NCI-H187 treated with DMSO at 0.1 percent for 48 hours (cell line): ENCODE measurements around the gene TMEM61.
A peak's percentile ranks its signal among the peaks of the same experiment; 100 is the strongest.
"Not testable (repeated sequence)": the region's sequence is repeated elsewhere in the genome, so short reads cannot be mapped to it uniquely, and the experiment has no call there.

Source experiments
- DNase-seq: peaks from one replicate; lab custom pipeline; 2025; lab: John Stamatoyannopoulos, UW

TMEM61 gene

DNA sequence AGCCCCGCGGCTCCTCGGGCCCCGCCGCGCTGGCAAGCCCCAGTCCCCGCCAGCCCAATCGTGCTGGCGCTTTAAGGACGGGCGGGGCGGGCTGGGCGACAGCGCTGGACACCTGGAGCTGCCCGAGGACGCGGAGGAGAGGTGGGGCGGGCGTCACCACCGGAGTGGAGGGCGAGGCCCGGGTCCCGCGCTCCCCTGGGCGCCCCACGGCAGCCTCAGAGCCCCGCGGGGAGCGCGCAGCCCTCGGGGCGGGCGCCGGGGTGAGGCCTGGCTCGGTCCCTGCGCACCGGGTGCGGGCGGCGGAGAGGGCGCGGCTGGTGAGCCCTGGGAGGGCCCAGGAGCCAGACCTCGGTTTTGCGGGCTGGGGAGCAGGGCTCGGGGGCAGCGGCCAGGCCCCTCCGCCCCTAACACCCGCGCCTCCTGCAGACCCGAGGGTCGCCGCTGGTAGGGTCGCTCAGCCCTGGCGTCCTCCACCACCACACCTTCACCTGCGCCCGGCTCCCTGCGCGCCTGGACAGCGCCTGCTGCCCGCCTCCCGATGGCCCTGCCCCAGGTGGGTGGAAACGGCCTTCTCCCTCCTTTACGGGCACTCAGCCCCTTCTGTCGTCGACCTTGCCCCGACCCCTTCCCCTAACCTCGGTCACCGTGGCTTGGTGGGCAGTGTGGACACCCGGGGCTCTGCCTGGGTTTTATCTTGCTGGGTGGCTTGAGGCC, at the start of gene TMEM61:
Gene TMEM61, plus strand, starts transcription at position 101 of the 714 bp plus-strand sequence. Its CDS starts 438 bp downstream, at position 539.
- DNase-seq: no peak

DNA sequence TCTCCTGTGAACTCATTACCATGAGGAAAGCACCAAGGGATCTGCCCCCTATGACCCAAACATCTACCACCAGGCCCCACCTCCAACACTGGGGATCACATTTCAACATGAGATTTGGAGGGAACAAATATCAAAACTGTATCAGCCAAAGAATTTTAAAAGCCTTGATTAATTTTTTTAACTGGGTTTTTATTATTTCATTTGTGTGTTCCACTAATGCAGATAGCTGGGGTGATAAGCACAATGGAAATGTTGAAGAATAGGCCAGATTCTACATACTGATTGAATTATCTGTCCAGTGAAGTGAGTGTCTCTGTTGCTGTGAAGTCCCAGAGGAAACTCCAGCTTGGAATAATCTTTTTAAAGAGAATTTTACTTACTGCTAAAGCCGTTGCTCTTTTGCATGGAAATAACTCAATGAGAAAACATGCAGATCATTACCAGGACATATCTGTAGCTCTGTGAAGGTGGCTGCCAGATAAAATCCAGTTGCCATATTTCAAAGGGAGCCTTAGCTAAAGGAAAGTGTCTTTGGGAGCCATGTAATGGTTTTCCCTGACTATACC, 49.1 kb upstream of the TMEM61 start:
- no peak for DNase-seq

DNA sequence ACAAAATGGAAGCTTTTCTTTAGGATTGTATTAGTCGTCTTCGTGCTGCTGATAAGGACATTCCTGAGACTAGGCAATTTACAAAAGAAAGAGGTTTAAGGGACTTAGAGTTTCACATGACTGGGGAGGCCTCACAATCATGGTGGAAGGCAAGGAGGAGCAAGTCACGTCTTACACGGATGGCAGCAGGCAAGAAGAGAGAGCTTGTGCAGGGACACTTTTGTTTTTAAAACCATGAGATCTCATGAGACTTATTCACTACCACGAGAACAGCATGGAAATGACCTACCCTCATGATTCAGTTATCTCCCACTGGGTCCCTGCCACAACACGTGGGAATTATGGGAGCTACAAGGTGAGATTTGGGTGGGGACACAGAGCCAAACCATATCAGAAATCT, 46.3 kb upstream of the TMEM61 start:
- not testable (repeated sequence) for DNase-seq

DNA sequence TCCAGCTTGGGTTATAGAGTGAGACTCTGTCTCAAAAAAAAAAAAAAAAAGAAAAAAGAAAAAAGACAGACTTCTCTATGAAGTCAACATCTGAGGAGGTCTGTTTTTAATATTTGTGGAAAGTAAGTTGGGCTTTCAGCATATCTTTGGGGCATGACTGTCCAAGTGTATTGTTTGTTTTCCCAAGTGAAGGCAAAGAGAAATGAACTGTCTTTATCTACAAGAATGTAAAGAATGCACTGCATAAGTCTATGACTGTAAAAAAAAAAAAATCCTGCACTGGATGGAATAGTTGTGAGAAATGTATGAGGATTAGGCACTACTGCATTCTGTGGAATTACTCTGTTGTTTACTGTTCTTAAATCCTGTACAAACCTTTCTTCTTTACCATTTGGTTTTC, 45.6 kb upstream of the TMEM61 start:
- DNase-seq: no peak

DNA sequence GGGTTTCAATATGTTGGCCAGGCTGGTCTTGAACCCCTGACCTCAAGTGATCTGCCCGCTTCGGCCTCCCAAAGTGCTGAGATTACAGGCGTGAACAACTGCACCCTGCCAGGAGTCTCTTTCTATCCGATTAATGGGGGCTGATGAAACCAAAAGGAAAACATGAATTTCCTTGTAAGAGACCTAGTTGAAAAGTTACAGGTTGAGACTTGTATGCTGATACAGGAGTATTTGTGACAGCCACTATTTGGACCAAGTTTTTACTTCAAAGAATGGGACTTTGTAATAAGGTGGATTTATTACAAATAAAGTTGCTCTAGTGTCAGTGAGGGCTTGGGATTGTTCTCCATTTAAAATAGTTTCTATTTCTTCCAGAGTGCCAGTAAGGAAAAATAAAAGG, 43.6 kb upstream of the TMEM61 start:
- no peak for DNase-seq

DNA sequence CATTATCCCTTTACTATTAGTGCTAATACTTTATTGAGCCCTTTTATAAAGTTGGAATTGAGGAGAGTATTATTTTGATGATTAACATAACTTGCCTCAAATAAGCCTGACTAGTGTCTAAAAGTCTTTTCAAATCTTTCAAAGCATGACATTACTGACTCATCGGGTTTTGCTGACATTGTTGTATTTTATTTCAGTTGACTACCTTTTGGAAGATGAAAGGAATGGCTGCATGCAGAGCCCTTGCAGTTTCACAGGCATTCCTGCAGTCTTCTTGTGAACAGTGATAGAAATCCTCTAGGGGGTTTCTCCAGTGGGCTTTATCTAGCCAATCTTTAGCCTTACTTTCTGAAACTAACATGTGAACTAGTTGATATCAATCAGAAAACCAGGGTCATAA, 43.0 kb upstream of the TMEM61 start:
- no peak for DNase-seq

DNA sequence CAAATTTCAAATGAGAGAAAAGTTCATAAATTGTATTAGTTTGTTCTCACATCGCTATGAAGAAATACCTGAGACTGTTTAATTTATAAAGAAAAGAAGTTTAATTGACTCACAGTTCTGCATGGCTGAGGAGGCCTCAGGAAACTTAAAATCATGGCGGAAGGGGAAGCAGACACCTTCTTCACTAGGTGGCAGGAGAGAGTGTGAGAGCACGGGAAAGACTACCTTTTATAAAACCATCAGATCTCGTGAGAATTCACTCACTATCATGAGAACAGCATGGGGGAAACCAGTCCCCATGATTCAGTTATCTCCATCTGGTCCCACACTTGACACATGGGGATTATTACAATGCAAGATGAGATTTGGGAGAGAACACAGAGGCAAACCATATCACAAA, 41.5 kb upstream of the TMEM61 start:
- not testable (repeated sequence) for DNase-seq

DNA sequence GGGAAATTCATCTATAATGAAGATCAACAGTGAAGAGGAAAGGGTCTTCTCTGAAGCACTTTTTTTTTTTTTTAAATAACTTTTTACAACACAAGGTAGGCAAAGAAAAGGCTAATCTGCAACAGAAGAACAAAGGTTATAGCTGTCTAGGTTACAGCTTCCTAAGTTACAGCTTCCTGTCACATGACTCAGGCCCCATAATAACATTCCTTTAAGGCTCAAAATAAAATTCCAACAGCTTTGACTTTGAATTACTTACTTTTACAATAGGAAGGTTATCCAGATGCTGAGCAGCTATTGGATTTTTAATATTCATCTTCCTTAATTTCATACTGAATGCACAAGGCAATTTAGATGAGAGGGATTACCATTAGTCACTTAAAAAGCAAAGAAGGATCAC, 40.4 kb upstream of the TMEM61 start:
- no peak for DNase-seq

DNA sequence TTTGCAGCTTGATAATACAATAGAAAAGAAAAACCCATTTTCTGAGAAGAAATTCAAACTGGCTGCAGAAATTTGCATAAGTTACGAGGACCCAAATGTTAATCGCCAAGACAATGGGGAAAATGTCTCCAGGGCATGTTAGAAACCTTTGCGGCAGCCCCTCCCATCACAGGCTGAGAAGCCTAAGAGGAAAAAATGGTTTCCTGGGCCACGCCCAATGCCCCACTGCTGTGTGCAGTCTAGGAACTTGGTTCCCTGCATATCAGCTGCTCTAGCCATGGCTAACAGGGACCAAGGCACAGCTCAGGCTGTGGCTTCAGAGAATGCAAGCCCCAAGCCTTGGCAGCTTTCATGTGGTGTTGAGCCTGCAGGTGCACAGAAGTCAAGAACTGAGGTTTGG, 37.5 kb upstream of the TMEM61 start:
- no peak for DNase-seq

DNA sequence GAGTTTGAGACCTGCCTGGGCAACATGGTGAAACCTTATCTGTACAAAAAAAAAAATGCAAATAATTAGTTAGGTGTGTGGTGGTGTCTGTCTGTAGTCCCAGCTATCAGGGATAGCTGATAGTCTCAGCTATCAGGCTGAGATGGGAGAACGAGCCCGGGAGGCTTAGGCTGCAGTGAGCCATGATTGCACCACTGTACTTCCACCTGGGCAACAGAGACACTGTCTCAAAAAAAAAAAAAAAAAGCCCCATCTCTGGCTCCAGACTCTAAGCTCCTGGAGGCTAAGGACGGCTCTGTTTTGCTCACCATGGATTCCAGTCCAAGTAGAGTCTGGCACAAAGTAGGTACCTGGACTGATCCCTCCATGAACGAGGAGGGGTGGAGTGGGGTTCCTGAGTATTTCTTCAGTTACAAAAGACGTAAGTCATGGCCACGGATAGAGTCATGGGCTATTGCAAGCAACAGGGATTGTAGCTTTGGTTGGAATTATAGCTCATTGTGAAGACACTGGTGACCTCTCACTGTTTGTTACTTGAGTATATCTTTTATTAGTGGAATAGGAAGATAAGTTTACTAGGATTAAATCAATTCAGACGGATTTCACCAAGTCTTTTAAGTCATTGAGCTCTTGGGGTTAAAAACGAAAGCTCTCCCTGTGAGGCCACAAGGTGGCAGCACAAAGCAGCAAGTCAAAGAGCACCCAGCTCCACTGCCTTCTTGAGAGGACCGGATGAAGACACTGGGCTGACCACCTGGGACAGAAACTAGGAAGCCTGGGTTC, 35.6 kb upstream of the TMEM61 start:
- DNase-seq: peak; percentile 48

DNA sequence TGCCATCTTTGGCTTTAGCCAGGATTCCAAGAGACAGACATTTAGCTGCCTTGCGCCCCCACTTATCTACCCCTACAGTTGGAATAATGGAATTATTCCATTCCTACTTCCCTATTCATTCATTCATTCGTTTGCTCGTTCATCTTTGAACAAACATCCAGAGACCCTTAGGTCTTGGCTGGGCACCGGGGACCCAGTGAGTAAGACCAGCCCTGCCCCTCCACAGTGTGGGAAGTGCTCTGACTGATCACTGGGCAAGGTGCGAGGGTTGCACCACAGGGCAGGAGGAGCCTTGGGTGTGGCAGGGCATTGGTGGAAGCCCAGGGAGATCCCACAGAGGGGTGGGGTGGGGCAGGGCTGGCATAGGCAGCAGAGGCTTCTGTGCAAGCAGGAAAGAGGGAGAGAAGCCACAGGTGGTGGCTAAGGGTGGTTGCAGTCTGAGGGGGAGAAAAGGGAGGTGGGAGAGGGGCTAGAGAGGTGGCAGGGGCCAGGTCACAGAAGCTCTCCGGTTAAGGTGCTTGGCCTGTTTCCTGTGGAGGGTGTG, 35.0 kb upstream of the TMEM61 start:
- DNase-seq: no peak

DNA sequence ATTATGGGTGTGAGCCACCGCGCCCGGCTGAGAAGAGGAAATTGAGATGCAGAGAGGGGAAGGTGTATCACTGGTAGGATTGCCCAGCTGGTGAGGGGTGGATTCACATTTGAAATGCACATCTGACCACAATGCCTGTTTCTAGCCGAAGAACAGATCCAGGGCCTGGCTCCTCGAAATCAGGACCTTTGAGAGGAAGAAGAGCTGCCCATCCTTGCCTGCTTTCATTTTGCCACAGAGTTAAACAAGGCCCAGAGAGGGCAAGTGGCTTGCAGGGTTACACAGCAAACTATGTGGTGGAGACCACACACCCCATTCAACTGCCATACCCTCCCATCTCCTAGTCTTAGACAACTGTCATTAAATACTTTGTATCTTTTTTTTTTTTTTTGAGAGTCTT, 32.9 kb upstream of the TMEM61 start:
- DNase-seq: no peak

DNA sequence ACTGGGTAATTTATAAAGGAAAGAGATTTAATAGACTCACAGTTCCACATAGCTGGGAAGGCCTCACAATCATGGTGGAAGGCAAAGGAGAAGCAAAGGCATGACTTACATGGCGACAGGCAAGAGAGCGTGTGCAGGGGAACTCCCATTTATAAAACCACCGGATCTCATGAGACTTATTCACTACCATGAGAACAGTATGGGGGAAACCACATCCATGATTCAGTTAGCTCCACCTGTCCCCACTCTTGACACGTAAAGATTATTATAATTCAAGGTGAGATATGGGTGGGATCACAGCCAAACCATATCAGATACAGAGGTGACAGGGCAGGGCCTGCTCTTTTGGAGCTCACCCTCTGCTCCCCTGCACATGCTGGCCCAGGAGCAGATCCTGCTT, 31.4 kb upstream of the TMEM61 start:
- DNase-seq: no peak

DNA sequence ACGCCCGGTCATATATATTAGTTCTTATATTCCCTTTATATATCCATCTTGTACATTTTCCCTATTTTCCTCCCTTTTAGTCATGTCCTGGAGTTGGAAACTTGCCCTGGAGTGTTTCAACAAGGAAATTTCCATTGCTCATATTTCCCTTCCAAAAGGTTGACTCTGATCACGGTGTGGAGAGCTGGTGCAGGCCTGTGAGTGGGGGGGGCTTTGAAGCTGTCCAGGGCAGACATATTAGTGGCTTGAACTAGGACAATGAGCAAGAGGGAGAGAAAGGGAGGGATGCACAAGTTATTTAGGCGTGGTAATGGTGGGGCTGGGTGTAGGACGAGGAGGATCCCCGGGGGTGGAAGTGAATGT, 30.4 kb upstream of the TMEM61 start:
- no peak for DNase-seq

DNA sequence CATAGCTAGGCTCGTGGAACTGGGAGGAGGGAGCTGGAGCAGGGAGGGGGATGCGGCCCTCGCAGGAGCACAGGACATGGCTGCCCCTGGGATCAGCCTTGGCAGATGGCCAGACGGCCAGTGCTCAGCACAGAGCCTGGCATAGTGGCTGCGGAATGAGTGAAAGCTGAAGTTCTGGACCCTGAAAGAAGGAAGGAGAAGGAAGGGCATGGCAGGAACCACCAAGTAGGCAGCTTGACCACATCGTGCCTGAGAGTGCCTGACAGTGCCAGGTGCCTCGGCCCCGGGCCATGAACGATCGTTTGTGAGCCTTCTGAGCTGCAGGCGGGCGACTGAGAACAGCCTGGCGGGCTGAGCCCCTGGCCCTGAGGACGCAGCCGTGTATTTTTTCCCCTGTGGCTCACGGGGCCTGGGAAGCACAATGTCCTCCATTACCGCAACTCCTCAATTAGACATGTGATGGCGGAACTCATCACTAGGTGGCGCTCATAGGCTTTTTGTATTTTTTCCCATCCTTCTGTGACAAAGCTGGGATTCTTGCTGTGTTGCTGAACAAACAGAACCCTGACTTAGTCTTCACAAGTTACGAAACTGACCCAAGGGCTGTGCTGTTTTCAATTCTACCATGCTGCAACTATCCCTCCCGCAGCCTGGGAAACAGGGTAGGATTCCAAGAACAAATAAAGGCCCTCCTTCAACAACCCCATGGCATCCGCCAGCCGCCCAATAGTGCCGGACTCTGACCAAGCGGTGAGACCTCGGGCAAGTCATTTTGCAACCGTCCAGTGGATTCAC, 29.9 kb upstream of the TMEM61 start:
- DNase-seq: peak; percentile 35

DNA sequence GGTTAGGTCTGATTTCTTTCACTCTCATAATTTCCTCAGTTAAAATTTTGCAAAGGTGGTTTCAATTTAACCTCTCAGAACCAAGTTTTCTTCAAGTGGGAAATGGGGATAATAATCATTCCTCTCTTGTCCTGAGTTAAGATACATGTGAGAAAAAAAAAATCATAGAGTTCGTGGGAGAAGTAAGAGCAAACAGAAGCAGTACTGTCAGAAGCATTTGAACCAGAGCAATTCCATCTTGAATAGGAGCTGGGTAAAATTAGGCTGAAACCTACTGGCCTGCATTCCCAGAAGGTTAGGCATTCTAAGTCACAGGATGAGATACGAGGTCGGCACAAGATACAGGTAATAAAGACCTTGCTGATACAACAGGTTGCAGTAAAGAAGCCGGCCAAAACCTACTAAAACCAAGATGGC, 28.6 kb upstream of the TMEM61 start:
- DNase-seq: no peak

DNA sequence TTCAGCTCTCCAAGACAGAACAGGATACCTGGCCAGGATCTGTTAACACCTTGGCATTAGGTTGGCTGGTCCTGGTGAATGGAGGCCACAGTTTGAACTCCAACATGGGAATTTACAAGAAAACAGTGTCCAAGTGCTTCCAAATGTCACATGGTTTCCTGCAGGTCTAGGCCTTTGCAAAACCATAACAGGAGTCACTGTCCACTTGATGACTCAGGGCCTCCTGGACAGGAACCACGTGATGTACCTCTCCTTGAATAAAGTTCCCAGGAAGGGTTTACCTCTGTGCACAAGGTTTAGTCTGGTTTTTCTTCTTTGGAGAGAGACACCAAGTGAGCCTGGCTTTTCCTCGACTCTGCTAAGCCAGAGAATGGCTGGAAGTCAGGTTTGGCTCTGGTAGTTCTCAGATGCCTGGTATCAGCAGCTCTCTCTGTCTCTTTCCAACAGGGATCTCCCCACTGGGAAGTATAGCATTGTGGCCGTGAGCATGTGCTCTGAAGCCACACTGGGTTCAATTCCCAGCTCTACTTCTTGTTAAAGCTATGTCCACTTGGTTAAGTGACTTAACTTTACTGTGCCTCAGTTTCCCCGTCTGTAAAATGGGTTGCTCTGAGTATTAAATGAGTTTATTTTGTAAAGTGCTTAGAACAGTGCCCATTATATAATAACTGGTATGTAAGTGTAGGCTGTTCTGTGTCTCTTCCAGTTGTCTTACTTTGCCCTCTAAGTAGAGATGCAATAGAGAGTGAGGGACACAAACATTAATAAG, 27.3 kb upstream of the TMEM61 start:
- no peak for DNase-seq

DNA sequence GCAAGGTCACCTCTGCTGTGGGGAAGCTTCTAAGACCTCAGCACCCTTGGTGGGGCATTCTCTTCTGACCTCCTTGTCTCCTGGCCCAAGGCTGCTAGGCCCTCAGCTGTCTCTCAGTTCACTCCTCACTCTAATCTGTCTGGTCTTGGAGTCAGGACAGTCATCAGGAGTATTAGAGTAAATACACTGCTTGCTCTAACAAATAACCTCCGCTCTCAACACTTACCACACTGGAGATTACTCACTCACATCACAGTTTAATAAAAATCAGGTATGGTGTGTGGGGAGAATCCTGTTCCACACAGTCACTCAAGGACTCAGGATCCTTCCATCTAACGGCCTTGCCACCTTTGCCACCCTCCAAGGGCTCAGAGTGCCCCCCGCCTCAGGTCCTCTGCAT, 26.6 kb upstream of the TMEM61 start:
- DNase-seq: no peak

DNA sequence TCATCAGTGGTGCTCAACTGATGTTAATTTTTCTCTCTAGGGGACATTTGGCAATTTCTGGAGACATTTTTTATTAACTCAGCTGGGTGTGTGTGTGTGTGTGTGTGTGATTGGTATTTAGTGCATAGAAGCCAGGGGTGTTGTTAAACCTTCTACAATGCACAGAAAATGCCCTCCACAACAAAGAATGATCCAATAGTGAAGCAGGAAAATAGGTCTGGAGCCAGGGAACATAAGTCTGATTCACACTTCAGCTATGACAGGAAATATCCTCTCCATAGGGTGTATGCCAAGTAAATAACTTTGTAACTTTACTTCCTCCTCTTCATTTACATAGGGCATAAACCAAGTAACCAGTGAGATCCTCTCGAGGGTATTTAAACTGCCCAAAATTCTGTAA, 25.1 kb upstream of the TMEM61 start:
- no peak for DNase-seq

DNA sequence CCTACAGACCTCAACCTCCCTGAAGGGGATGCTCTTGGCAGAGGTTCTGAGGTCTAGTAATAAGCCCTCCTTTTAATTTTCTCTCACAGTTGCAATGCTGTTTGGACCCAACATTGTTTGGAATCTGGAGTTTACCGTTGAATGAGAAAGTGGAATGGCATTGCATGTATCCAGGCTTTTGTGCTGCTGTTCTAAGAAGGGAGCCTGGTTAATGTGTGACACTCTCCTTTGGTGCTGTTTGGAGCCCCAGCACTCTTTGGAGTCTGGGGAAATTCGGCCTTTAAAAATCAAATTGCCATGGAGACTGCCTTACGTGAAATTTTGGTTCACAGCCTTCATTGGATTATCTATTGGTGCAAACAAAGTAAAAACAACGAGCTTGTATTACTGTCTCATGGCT, 23.7 kb upstream of the TMEM61 start:
- no peak for DNase-seq

DNA sequence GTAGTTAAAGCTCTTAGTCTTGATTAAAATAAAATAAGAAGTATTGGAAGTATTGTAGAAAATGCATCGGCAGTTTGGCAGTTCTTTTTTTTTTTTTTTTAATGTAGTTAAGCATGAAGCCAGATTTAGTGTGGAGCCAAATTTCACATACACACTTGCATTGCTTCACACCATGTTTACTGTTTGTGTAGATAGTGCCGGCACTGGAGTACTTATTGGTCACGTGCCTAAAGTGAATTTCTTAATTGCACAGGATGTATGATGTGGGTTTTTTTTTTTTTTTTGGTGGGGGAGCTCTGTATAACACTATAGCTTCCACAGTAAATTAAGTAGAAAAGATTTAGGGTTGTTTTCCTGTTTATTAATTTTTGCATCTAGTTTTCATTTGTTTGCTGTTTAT, 21.2 kb upstream of the TMEM61 start:
- no peak for DNase-seq
